Measurements from ENCODE around the gene TF. TPM values are rescaled to one million over a fixed set of nuclear protein-coding genes. Genes with fewer than 3 reads are reported as not detected.

TF gene
- total RNA-seq, 1 donor from 2014 or later: under 0.01 TPM

DNA sequence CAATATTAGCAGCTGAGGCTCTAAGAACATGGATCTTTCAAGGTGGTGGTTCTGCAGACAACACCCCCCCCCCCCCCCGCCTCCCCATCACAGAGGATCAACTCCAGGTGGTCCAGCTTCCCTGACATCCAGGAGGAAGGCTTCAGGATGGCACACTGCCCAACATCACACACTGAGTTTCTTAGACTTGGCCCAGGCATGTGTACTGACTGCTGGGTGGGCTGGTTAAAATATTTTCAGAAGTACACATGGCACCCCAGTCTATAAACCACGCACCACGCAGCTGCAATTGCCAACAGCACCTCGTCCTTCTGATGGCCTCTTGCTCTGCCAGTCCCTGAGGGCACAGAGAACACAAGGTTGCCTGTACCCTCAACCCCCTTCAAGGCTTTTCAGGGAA is 81.5 kb downstream of the TF start:
- H3K4me3 ChIP-seq (ENCODE audit: low read depth, low read length): no peak overlapping the region
- TF ChIP-seq, protein P1, sequence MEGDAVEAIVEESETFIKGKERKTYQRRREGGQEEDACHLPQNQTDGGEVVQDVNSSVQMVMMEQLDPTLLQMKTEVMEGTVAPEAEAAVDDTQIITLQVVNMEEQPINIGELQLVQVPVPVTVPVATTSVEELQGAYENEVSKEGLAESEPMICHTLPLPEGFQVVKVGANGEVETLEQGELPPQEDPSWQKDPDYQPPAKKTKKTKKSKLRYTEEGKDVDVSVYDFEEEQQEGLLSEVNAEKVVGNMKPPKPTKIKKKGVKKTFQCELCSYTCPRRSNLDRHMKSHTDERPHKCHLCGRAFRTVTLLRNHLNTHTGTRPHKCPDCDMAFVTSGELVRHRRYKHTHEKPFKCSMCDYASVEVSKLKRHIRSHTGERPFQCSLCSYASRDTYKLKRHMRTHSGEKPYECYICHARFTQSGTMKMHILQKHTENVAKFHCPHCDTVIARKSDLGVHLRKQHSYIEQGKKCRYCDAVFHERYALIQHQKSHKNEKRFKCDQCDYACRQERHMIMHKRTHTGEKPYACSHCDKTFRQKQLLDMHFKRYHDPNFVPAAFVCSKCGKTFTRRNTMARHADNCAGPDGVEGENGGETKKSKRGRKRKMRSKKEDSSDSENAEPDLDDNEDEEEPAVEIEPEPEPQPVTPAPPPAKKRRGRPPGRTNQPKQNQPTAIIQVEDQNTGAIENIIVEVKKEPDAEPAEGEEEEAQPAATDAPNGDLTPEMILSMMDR (IDR thresholded peaks at IDR 0.05; ENCODE audit: insufficient read depth, low read length, poor library complexity, severe bottlenecking): no peak

DNA sequence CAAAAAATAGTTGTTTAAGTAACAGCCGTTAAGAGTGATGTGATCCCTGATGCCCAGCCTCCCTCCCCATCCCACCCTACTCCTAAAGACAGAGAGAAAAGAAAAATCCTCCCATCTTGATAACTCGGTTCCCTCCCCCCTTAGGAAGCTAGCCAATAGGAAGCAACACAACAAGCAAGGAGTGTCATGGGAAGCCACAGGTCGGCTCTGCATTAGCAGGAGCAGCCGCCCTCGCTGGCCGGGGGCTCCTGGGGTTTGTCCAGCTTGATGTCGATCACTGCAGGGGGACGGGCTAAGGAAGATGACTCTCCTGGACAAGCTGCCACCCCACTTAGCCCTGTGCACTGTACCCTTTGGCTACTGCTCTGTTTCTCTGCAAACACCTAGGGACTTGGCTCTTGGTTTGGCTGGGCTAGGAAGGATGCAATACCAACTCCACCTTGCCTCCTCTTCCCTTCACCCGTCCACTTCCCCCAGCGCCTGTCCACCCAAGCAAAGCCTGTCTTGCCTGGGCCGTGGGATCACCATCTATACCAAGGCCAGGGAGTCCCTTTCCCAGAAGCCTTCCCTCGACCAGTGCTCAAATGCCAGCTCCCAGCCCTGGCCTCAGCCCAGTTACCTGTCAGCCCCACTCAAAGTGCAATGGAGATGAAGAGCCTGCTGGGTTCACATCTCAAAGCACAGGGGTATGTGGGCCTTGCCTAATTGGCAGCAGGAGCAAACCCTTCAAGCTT is 82.5 kb downstream of the TF start:
- Histone ChIP-seq H3K4me3 (ENCODE audit: low read depth, low read length) (no peak overlapping the region), H3K27me3 (ENCODE audit: control insufficient read depth, insufficient read depth, low read length) (no peaks in the 10 kb centered on the region), H3K36me3 (ENCODE audit: control insufficient read depth, insufficient read depth, low read length) (no peaks in the 10 kb centered on the region)
- TF ChIP-seq, protein P1 (IDR thresholded peaks at IDR 0.05; ENCODE audit: insufficient read depth, low read length, poor library complexity, severe bottlenecking): no peak
- DNase-seq (ENCODE audit: low read depth): no peak

More for the DNA sequence above, 81.5 kb downstream of the TF start:
- H3K36me3 ChIP-seq (ENCODE audit: control insufficient read depth, insufficient read depth, low read length): no peaks in the 10 kb centered on the region
- DNase-seq (ENCODE audit: low read depth): no peak
- no peaks in the 10 kb centered on the region for H3K27me3 ChIP-seq (ENCODE audit: control insufficient read depth, insufficient read depth, low read length)

DNA sequence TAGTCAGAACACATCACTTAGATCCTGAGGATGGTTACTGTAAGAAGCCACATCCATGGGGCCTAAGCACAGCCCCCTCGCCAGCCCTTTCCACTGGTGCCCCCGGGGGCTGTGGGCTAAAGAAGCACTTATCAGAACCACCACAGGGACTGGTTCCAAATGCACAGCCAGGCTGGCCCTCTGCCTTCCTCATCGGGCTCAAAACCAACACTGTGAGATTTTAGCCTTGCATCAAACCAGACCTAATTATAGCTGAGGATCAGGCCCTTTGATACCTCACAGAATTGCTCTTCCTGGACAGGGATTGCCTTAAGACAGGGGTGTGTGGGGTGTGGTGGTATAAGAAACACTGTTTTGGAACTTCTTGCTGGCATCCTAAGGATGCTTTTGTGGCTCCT is 83.1 kb downstream of the TF start:
- no peak for DNase-seq (ENCODE audit: low read depth)
- no peak overlapping the region for H3K4me3 ChIP-seq (ENCODE audit: low read depth, low read length)
- no peaks in the 10 kb centered on the region for H3K27me3 ChIP-seq (ENCODE audit: control insufficient read depth, insufficient read depth, low read length)
- H3K36me3 ChIP-seq (ENCODE audit: control insufficient read depth, insufficient read depth, low read length): no peaks in the 10 kb centered on the region
- TF ChIP-seq, protein P1 (IDR thresholded peaks at IDR 0.05; ENCODE audit: insufficient read depth, low read length, poor library complexity, severe bottlenecking): no peak

DNA sequence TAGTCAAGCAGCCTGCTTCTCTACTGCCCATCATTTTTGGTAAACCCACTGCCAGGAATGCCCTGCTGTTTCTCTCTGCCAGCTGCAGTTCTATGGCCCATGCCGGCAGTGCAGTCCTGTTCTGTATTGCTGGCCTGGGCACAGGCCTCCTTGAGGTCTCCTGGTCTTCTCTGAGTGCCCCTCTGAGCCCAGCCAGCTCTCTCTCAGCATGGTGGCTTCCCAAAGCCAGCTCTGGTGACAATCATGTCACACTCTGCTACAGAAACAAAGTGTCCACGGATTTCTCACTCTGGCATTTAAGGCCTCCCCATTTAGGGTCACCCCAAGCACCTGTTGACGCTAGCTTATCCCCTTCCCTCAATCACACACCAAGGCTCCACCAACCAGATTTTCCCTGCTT is 83.9 kb downstream of the TF start:
- TF ChIP-seq, protein P1 (IDR thresholded peaks at IDR 0.05; ENCODE audit: insufficient read depth, low read length, poor library complexity, severe bottlenecking): no peak
- no peak for DNase-seq (ENCODE audit: low read depth)
- no peaks in the 10 kb centered on the region for H3K36me3 ChIP-seq (ENCODE audit: control insufficient read depth, insufficient read depth, low read length)
- no peaks in the 10 kb centered on the region for H3K27me3 ChIP-seq (ENCODE audit: control insufficient read depth, insufficient read depth, low read length)
- H3K4me3 ChIP-seq (ENCODE audit: low read depth, low read length): no peak overlapping the region

DNA sequence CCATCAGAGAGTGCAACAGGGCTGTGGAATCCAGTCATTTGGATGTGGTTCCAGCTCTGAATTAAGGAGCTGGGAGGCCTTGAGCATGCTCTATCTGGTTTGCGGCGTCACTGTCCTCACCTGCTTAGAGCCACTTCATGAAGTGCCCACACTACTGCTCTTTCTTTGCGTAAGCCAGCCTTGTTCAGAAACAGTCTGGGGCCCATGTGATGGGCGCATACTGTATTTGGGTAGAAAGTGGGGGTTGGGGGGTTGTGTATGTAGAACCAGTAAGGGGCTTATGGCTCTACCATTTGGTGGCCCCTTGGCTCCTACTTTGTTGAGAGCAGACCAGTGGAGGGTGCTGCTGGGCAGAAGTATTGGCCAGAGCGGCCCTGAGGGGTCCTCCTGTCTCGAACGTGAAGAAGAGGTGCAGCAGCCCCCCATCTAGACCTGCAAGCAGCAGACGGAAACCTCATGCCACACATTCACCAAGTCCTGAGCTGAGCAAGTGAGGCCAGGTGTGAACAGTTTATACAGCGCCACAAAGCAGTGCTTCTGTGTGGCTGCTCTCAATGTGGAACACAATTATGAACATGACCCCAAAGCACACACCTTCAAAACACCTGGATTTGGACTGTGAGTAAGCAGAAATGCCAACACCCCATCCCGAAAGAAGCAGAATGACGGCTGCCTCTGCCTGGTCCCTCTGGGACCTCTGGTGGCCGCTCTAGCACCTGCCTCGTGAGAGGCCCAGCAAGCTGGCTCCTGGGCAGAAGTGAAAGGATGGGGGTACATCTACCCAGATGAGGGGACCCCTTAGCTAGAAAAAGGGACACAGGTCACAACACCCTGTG is 86.0 kb downstream of the TF start:
- H3K36me3 ChIP-seq (ENCODE audit: control insufficient read depth, insufficient read depth, low read length): no peaks in the 10 kb centered on the region
- TF ChIP-seq, protein P1 (IDR thresholded peaks at IDR 0.05; ENCODE audit: insufficient read depth, low read length, poor library complexity, severe bottlenecking): peak; percentile 11
- no peaks in the 10 kb centered on the region for H3K27me3 ChIP-seq (ENCODE audit: control insufficient read depth, insufficient read depth, low read length)
- H3K4me3 ChIP-seq (ENCODE audit: low read depth, low read length): no peak overlapping the region
- DNase-seq (ENCODE audit: low read depth): no peak
